HG02642 (cell line): ENCODE results near the gene MKKS.

Experiments
- ATAC-seq: cut with Tn5 transposase; IDR thresholded peaks from one replicate; pipeline ENCODE4 v1.9.1; 2021; ENCODE audit warnings: mild to moderate bottlenecking; ENCODE audit not compliant: unreplicated experiment, poor library complexity

Gene MKKS

GRCh38 chr20:10374036-10374435 is 60.0 kb downstream of the MKKS start:
- no peak for ATAC-seq

DNA sequence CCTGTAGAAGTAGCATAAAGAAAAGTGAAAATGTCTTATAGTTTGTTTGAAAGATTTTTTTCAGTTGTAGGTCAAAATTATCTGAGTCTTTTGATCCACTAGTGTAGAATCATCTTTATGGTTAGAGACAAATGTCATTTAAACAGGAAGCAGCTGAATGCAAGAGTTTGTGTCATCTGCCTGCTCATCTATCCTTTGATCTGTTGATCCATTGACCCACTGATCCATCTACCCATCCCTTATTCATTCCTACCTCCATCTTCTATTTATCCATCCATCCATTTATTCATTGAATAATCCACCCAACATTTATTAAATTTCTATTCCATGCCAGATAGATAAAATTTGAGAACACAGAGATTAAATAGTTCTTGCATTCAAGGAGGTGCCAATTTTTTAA is 62.6 kb downstream of the MKKS start:
- ATAC-seq = no peak

- ATAC-seq = no peak
These were observed 63.7 kb downstream of the MKKS start for GRCh38 chr20:10370091-10370887.

DNA sequence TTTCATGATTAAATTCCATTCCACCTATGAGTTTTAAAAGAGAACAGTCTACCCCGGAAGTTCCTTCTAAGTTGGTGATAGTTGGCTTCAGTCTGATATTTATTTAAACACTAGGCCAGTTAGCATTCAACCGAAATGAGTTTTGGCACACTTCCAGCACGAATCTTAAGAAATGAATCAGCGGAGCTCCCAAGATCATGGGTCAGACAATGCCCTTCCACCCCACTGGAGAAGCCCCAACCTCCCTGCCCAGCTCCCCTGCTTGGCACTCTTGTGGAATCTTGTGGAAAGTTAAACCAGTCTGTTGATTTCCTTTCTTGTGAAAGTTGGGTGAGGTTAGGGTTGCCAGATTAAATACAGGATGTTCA is 64.3 kb downstream of the MKKS start:
- ATAC-seq = no peak

GRCh38 chr20:10368702-10369041 is 65.3 kb downstream of the MKKS start:
- ATAC-seq = no peak

DNA sequence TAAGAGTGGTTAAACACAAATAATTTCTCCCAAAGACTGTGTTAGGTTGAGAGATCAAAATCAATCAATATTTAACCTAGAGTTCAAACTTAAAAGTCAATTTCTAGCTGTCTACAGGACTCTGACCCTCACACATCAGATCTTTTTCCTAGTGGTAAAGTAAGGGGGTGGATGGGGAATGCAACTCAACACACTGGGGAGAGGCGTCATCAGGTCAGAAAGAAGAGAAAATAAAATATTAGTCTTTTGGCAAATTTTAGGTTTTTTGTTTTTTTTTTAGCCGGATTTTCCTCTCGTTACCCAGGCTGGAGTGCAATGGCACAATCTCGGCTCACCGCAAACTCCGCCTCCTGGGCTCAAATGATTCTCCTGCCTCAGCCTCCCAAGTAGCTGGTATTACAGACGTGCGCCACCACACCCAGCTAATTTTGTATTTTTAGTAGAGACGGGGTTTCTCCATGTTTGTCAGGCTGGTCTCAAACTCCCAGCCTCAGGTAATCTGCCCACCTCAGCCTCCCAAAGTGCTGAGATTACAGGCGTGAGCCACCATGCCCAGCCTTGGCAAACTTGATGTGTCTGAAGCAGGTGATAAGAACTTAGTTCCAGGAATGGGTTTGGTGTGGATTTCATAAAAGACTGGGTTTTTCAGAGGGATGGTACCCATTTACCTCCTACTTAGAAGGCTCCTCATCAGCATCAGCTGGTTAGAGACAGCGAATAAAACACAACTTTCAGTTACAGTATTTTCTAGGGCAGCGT is 65.9 kb downstream of the MKKS start:
- no peak for ATAC-seq

DNA sequence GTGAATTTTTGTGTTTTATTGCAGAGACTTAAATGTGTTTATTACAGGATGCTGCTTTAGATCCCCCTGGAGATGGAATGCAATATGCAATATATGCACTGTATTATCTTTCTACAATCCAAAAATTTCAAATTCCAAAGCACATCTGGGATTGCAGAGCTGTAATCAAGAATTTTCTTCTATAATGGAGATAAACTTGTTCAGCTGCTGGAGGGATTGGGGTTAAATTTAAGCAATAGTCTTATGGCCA is 66.4 kb downstream of the MKKS start:
- ATAC-seq = no peak

GRCh38 chr20:10366898-10367692 is 66.9 kb downstream of the MKKS start:
- no peak for ATAC-seq

DNA sequence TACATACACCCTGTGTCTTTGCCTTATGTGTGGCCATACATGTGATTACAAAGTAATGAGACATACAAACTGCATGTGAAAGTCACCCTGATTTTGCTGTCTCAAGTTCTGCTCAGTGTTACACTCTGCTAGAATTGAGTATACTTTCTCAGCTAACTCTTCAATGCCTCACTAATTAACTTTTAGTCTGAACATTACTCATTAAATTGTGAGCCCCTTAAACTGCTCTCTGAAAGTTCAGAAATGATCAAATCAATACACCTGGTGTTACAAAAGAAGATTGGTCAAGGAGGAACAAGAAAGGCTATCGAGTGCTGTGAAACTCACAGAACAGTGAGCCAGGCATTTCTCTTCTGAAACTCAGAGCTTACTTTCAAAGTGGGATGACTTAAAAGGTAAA is 71.3 kb downstream of the MKKS start:
- no peak for ATAC-seq

GRCh38 chr20:10360878-10361277 is 73.1 kb downstream of the MKKS start:
- ATAC-seq = no peak

GRCh38 chr20:10359621-10360040 is 74.4 kb downstream of the MKKS start:
- no peak for ATAC-seq

GRCh38 chr20:10357974-10358373 is 76.0 kb downstream of the MKKS start:
- ATAC-seq = no peak

- ATAC-seq = no peak
These were observed 76.8 kb downstream of the MKKS start for GRCh38 chr20:10357061-10357708.

DNA sequence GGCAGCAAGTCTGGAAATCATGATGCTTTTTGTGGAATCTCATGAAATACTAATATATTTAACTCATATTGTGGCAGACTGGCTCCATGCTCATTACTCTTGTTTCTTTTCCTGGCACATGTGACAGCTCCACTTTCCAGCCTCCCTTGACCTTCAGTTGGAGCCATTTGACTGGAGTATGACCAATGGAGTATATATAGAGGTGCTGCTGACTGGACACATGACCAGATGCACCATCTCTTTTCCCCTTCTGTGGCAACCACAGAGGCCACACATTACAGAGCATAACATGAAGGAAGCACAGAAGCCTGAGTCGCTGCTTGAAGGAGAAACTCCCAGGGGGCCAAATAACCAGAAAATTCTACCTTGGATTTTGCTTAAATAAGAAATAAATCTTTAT is 77.4 kb downstream of the MKKS start:
- ATAC-seq = no peak

- no peak for ATAC-seq
These were observed 80.8 kb downstream of the MKKS start for GRCh38 chr20:10352934-10353824.
